PFSK-1 (cell line): ENCODE measurements around the gene FOXP3.

Experiments used
- FOXP2 ChIP-seq: optimal IDR thresholded peaks from 2 replicates; pipeline ENCODE3; 2011; ENCODE audit warnings: borderline replicate concordance, control low read depth, inconsistent platforms; ENCODE audit not compliant: insufficient read depth; ENCODE audit errors: extremely low read length, extremely low read depth
- POLR2AphosphoS5 ChIP-seq: IDR thresholded peaks from 2 replicates; pipeline ENCODE4 v1.6.1; 2012; ENCODE audit warnings: low read depth, mild to moderate bottlenecking, control low read depth, low read length, moderate library complexity
- SIN3A ChIP-seq: IDR thresholded peaks from 2 replicates; pipeline ENCODE4 v1.6.1; 2012; ENCODE audit warnings: mild to moderate bottlenecking, low read length, moderate library complexity, borderline replicate concordance; ENCODE audit not compliant: insufficient read depth
- TAF1 ChIP-seq: IDR thresholded peaks from 2 replicates; pipeline ENCODE4 v1.6.1; 2012; ENCODE audit warnings: low read length, control low read depth, borderline replicate concordance; ENCODE audit not compliant: insufficient read depth
- TF ChIP-seq, protein P1 (sequence below), 2 experiments: IDR thresholded peaks; 2 replicates each; pipeline versions ENCODE4 v1.6.1 to v1.8.0; 2011 to 2012; ENCODE audit warnings: low read depth in 2 of 2, low read length in 2 of 2, control low read depth in 1 of 2, inconsistent platforms in 1 of 2, mild to moderate bottlenecking in 1 of 2, moderate library complexity in 1 of 2; ENCODE audit not compliant: insufficient read depth in 1 of 2

FOXP3 gene

DNA sequence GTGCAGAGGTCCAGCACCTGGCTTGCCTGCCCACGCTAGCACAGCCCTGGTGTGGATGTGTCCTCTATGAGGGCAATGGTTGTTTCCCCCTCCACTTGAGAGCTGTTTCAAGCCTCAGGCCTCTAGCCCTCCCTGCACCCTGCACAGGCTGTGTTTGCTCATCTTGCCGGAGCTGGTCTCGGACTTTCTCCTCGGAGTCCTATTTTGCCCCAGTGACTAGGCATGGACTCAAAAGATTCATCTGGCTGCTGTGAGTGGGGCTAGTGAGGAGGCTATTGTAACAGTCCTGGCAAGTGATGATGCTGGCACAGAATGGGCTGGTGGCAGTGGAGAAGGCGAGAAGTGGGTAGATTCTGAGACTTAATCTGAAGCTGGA is 5.8 kb downstream of the FOXP3 start:
- TF ChIP-seq FOXP2 = no peak

DNA sequence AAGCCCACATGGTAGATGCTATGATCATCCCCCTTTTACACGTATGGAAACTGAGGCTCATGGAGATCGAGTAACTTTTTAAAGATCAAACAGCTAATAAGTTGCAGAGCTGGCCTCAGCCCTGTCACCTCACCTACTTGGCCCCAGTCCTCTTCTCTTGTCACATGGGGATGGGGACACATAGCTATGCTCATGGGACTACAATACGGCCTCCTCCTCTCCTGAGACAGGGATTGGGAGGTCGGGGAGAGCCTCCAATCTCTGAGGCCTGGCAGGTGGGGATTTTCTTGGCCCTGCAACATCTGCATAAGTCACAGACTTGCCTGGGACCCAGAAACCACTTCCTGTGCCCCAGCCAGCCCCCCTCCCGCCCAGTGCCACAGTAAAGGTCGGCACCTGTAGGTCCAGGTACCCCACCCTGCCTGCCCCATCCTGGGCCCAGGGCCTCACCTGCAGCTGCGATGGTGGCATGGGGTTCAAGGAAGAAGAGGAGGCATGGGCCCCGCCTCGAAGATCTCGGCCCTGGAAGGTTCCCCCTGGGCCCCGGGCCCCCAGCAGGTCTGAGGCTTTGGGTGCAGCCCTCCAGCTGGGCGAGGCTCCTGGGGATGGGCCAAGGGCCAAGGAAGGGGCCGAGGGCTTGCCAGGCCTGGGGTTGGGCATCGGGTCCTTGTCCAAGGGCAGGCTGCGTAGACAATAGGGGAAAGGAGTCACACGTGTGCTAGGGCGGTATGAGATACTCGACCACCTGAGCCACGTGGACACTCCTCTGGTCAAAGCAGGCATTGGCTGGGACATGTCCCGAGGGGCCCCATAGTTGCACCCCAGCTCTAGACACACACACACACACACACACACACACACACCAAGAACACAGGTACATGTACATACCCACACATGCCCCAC is 6.4 kb downstream of the FOXP3 start:
- TF ChIP-seq FOXP2 (no peak), POLR2AphosphoS5 (no peak), SIN3A (no peak), TAF1 (no peak)
- TF ChIP-seq, protein P1, sequence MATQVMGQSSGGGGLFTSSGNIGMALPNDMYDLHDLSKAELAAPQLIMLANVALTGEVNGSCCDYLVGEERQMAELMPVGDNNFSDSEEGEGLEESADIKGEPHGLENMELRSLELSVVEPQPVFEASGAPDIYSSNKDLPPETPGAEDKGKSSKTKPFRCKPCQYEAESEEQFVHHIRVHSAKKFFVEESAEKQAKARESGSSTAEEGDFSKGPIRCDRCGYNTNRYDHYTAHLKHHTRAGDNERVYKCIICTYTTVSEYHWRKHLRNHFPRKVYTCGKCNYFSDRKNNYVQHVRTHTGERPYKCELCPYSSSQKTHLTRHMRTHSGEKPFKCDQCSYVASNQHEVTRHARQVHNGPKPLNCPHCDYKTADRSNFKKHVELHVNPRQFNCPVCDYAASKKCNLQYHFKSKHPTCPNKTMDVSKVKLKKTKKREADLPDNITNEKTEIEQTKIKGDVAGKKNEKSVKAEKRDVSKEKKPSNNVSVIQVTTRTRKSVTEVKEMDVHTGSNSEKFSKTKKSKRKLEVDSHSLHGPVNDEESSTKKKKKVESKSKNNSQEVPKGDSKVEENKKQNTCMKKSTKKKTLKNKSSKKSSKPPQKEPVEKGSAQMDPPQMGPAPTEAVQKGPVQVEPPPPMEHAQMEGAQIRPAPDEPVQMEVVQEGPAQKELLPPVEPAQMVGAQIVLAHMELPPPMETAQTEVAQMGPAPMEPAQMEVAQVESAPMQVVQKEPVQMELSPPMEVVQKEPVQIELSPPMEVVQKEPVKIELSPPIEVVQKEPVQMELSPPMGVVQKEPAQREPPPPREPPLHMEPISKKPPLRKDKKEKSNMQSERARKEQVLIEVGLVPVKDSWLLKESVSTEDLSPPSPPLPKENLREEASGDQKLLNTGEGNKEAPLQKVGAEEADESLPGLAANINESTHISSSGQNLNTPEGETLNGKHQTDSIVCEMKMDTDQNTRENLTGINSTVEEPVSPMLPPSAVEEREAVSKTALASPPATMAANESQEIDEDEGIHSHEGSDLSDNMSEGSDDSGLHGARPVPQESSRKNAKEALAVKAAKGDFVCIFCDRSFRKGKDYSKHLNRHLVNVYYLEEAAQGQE (IDR thresholded peaks at IDR 0.05; ENCODE audit: insufficient read depth in 1 of 2, low read depth in 2 of 2, low read length in 2 of 2) = no peak

DNA sequence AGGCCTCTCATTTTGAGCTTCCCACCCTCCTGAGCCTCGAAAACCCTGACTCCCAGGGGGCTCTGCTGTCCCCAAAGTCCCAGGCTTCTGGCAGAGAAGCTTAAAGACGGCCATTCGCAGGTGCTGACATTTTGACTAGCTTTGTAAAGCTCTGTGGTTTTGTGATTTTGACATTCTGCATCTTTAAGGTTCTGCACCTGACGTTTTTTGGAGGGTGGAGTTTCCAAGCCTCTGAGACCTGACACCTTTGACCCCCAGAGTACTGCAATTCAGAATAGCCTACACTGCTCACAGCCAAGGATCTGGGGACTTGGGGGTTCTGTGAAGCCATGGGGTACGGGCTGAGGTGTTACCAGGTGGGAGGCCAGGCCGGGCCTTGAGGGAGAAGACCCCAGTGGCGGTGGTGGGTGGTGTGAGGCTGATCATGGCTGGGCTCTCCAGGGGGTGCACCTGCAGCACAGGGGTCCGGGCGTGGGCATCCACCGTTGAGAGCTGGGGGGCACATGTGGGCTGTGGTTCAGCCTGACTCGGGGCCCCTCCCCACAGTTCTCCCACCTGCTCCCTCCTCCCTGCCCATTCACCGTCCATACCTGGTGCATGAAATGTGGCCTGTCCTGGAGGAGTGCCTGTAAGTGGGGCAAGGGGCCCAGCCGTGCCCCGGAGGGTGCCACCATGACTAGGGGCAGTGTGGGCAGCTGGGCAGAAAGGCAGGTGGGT is 7.3 kb downstream of the FOXP3 start:
- TF ChIP-seq POLR2AphosphoS5 (no peak), SIN3A (no peak), FOXP2 (no peak), TAF1 (no peak)
- TF ChIP-seq, protein P1 (IDR thresholded peaks at IDR 0.05; ENCODE audit: insufficient read depth in 1 of 2, low read depth in 2 of 2, low read length in 2 of 2) = no peak

DNA sequence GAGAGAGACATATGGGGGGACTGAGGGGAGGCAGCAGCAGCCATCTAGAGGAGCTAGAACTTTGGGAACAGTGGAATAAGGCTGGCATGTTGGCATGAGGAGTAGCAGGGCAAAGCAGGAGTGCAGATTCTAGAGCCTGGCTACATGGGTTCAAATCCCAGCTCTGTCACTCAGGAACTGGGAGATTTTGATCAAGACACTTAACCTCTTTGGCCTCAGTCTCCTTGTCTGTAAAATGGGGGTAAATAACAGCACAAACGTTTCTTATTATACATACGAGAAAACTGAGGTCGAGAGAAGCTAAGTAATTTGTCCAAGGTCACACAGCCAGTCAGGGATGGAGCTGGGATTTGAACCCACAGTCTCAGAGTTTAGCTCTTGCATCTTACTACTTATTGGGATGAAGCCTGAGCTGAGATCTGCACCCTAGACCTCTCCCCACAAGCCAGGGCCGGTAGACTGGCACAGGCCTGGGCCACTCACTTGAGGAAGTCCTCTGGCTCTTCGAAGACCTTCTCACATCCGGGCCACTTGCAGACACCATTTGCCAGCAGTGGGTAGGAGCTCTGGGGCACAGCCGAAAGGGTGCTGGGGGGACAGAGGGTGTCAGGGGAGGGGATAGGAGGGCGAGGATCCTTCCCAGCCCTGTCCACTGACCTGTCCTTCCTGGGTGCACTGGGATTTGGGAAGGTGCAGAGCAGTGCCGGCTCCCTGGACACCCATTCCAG is 8.1 kb downstream of the FOXP3 start:
- TF ChIP-seq, protein P1 (IDR thresholded peaks at IDR 0.05; ENCODE audit: insufficient read depth in 1 of 2, low read depth in 2 of 2, low read length in 2 of 2) = no peak

DNA sequence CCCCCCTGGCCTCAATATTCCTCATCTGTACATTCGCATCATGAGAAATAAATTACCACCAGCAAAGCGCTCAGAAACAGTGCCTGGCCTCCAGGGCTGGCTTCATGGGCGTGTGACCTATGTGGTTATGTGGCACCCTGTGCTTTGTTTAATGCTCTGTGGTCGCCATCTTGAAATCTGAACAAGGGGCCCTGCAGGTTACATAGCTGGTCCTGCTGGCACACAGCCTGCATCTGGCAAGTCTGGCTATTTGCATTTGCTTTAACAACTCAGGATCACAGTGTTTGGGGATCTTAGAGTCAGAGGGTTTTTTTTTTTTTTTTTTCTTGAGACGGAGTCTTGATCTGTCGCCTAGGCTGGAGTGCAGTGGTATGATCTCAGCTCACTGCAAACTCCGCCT is 9.9 kb downstream of the FOXP3 start:
- no peak for TF ChIP-seq TAF1
- TF ChIP-seq, protein P1 (IDR thresholded peaks at IDR 0.05; ENCODE audit: insufficient read depth in 1 of 2, low read depth in 2 of 2, low read length in 2 of 2) = no peak
